Spleen (tissue), 11 donors: ENCODE results near the gene SLC38A3. TPM values are rescaled to one million over a fixed set of nuclear protein-coding genes. Genes with fewer than 3 reads are reported as not detected.

Experiments used
- DNase-seq: peaks from one replicate; pipeline ENCODE4 v3.0.0-alpha.2; 2020
- H3K27ac ChIP-seq, 8 donors: fragments of 200-600 bp; sonication (generic) in 7 of 8; 1 replicate in 4 of 8; 2 replicates in 4 of 8; pipeline versions ENCODE4 v1.5.0 to v1.8.0; 2016 to 2021; ENCODE audit warnings: inconsistent platforms in 4 of 8, mild to moderate bottlenecking in 4 of 8, moderate library complexity in 1 of 8
- H3K27me3 ChIP-seq, 7 donors: fragments of 200-600 bp; sonication (generic) in 6 of 7; replicated peaks in 1 of 7; 1 replicate in 4 of 7; 2 replicates in 3 of 7; pipeline versions ENCODE4 v1.5.0 to v1.8.0; 2016 to 2021; ENCODE audit warnings: inconsistent platforms in 3 of 7, mild to moderate bottlenecking in 1 of 7
- H3K36me3 ChIP-seq, 6 donors: fragments of 200-600 bp; sonication (generic) in 5 of 6; 1 replicate in 4 of 6; 2 replicates in 2 of 6; pipeline versions ENCODE4 v1.5.0 to v1.8.0; 2016 to 2021; ENCODE audit warnings: inconsistent platforms in 2 of 6
- H3K4me1 ChIP-seq, 6 donors: fragments of 200-600 bp; sonication (generic) in 5 of 6; 1 replicate in 3 of 6; 2 replicates in 3 of 6; pipeline versions ENCODE4 v1.5.0 to v1.8.0; 2016 to 2021; ENCODE audit warnings: inconsistent platforms in 3 of 6
- H3K4me3 ChIP-seq, 8 donors: fragments of 200-600 bp; sonication (generic) in 7 of 8; 1 replicate in 4 of 8; 2 replicates in 4 of 8; pipeline versions ENCODE4 v1.5.0 to v1.8.0; 2016 to 2021; ENCODE audit warnings: inconsistent platforms in 4 of 8, mild to moderate bottlenecking in 4 of 8, moderate library complexity in 2 of 8
- H3K9me3 ChIP-seq, 8 donors: fragments of 200-600 bp; sonication (generic) in 7 of 8; 1 replicate in 4 of 8; 2 replicates in 4 of 8; pipeline versions ENCODE4 v1.5.0 to v1.8.0; 2016 to 2021; ENCODE audit warnings: inconsistent platforms in 4 of 8
- CTCF ChIP-seq, 11 experiments: fragments of 200-600 bp in 7 of 11; fragments of 450-650 bp in 4 of 11; sonication (generic) in 4 of 11; IDR thresholded peaks in 8 of 11; conservative IDR thresholded peaks in 3 of 11; 1 replicate in 7 of 11; 2 replicates in 4 of 11; pipeline versions ENCODE4 v1.4.0 to v1.8.0; 2016 to 2021; ENCODE audit warnings: antibody characterized with exemption in 11 of 11, inconsistent platforms in 4 of 11, mild to moderate bottlenecking in 1 of 11
- POLR2A ChIP-seq, 3 donors: fragments of 450-650 bp; IDR thresholded peaks; one replicate each; pipeline ENCODE4 v1.5.1; 2017; ENCODE audit warnings: antibody characterized with exemption in 3 of 3, mild to moderate bottlenecking in 1 of 3
- POLR2AphosphoS5 ChIP-seq, 3 donors: sonication (generic); formaldehyde crosslinking; IDR thresholded peaks; one replicate each; pipeline ENCODE4 v1.5.1; 2017; ENCODE audit warnings: antibody characterized with exemption in 3 of 3
- WGBS, 5 donors: extraction: QIAGEN DNeasy Blood & Tissue Kit in 3 of 5; methylation state at CpG; one replicate each; pipeline versions ENCODE4 v1.1.5 to v1.1.7; 2013 to 2018; 5-methylcytosine and 5-hydroxymethylcytosine counted together
- intact Hi-C: fragments of 100-400 bp; cut with DNase I; formaldehyde crosslinking; loops from one replicate; pipeline ENCODE4 v1.15.0; 2023; ENCODE audit warnings: low total_unique reads
- polyA plus RNA-seq, 3 donors: library from polyadenylated mRNA; stranded (reverse); fragments of 200-250 nt; gene quantifications; one replicate each; pipeline ENCODE4 v1.2.1, GENCODE V29; 2013
- total RNA-seq, 7 donors: library from RNA; depleted of rRNA in 3 of 7; stranded (reverse); fragments of >200 nt in 3 of 7; fragmentation: NEBNext Ultra II Directional in 4 of 7; extraction: Animal tissue kit (Norgen Biotek cat#: 25700) in 4 of 7; gene quantifications; one replicate each; pipeline versions ENCODE4 v1.1.0 to v1.2.1, GENCODE V29; 2016 to 2021
- donor health status: healthy with polysubstance abuse.
- donor health status: DM: no; HTN: no; CAD: no; lungs with moderate emphysema.
- donor health status: DM: no; HTN: no; CAD: no.
- donor health status: Bipolar disorder and iron deficiency.
- donor health status: healthy.
- donor health status: DM: no; HTN: no; CAD: no.
- donor health status: DM: yes; HTN: yes; CAD: no.

SLC38A3 gene
- total and polyA plus RNA-seq, 10 donors: 0.02 to 0.07 TPM; not detected in 8

- Histone ChIP-seq H3K9me3 (no peaks in the 10 kb centered on the region), H3K4me3 (no peak overlapping the region), H3K36me3 (peaks cover 0 to 31% (median 2%) of the 10 kb centered on the region in 6 donors), H3K27ac (peak overlapping the region in 6 of 8 donors; percentile 38 to 82 (median 76)), H3K27me3 (no peaks in the 10 kb centered on the region), H3K4me1 (peaks cover 14 to 100% (median 69%) of the 10 kb centered on the region in 6 donors)
- DNase-seq: no peak
- intact Hi-C loops: no loop called here
- TF ChIP-seq POLR2AphosphoS5 (IDR thresholded peaks at IDR 0.05) (peak in 1 of 3 donors; percentile 30), CTCF (IDR thresholded peaks at IDR 0.05 in 8 of 11, conservative IDR thresholded peaks at IDR 0.05 in 3 of 11) (no peak)
- 74 to 80% (median 76%) methylated on average over 8 of the region's 8 CpGs for WGBS, 5 donors
Observed at GRCh38 chr3:50172626-50173220, 32.3 kb upstream of the SLC38A3 start.

DNA sequence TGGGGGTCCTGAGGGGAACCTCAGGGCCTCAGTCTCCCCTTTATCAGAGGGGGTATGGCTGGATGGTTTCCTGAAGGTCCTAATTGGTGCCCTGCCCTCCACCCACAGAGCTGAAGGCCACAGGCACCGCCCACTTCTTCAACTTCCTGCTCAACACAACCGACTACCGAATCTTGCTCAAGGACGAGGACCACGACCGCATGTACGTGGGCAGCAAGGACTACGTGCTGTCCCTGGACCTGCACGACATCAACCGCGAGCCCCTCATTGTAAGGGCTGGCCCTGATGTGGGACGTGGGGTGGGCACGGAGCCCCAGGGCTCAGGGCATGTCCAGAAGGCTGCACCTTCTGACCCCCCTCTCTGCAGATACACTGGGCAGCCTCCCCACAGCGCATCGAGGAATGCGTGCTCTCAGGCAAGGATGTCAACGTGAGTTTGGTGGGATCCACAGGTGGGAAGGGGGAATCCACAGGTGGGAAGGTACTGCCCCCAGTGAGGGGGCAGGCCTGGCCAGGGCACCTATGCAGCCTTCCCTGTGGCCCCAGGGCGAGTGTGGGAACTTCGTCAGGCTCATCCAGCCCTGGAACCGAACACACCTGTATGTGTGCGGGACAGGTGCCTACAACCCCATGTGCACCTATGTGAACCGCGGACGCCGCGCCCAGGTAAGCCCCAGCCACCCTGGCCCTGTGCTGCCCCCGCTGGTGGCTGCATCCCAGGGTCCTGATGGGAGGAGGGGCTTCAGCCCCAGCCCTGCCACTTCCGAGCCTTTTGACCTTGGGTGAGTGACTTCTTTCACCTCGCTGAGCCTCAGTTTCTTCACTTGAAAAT lies 31.2 kb upstream of the SLC38A3 start:
- H3K27me3 ChIP-seq: no peaks in the 10 kb centered on the region
- 56 to 78% (median 65%) methylated on average over 18 to 29 of the region's 29 CpGs for WGBS, 5 donors
- no peaks in the 10 kb centered on the region for H3K9me3 ChIP-seq
- peaks cover 0 to 31% (median 2%) of the 10 kb centered on the region in 6 donors for H3K36me3 ChIP-seq
- TF ChIP-seq POLR2AphosphoS5 (IDR thresholded peaks at IDR 0.05): peak; percentile 58 to 70 (median 68)
- TF ChIP-seq CTCF (IDR thresholded peaks at IDR 0.05 in 8 of 11, conservative IDR thresholded peaks at IDR 0.05 in 3 of 11): no peak
- intact Hi-C loops: no loop called here
- H3K27ac ChIP-seq: peak overlapping the region in 6 of 8 donors; percentile 38 to 82 (median 74)
- peak overlapping the region in 1 of 8 donors; percentile 17 for H3K4me3 ChIP-seq
- no peak for DNase-seq
- H3K4me1 ChIP-seq: peaks cover 11 to 91% (median 62%) of the 10 kb centered on the region in 6 donors

GRCh38 chr3:50174517-50174895 lies 30.6 kb upstream of the SLC38A3 start:
- H3K36me3 ChIP-seq: peaks cover 0 to 31% (median 2%) of the 10 kb centered on the region in 6 donors
- no peak overlapping the region for H3K4me3 ChIP-seq
- peaks cover 8 to 85% (median 57%) of the 10 kb centered on the region in 6 donors for H3K4me1 ChIP-seq
- 90 to 93% (median 91%) methylated on average over 4 to 7 of the region's 7 CpGs for WGBS, 5 donors
- no peaks in the 10 kb centered on the region for H3K9me3 ChIP-seq
- TF ChIP-seq POLR2AphosphoS5 (IDR thresholded peaks at IDR 0.05): no peak
- no peak for TF ChIP-seq POLR2A (IDR thresholded peaks at IDR 0.05)
- TF ChIP-seq CTCF (IDR thresholded peaks at IDR 0.05 in 8 of 11, conservative IDR thresholded peaks at IDR 0.05 in 3 of 11): no peak
- intact Hi-C loops: no loop called here
- H3K27me3 ChIP-seq: no peaks in the 10 kb centered on the region
- peak overlapping the region in 6 of 8 donors; percentile 38 to 82 (median 74) for H3K27ac ChIP-seq
- no peak for DNase-seq

GRCh38 chr3:50174947-50175524 lies 30.0 kb upstream of the SLC38A3 start:
- no peak for DNase-seq
- TF ChIP-seq POLR2A (IDR thresholded peaks at IDR 0.05) (no peak), POLR2AphosphoS5 (IDR thresholded peaks at IDR 0.05) (no peak)
- WGBS, 5 donors: 85 to 93% (median 92%) methylated on average over 14 to 17 of the region's 17 CpGs
- peak overlapping the region in 4 of 8 donors; percentile 39 to 82 (median 76) for H3K27ac ChIP-seq
- peaks cover 8 to 80% (median 52%) of the 10 kb centered on the region in 6 donors for H3K4me1 ChIP-seq
- peaks cover 0 to 31% (median 2%) of the 10 kb centered on the region in 6 donors for H3K36me3 ChIP-seq
- H3K9me3 ChIP-seq: no peaks in the 10 kb centered on the region
- no peak overlapping the region for H3K4me3 ChIP-seq
- H3K27me3 ChIP-seq: no peaks in the 10 kb centered on the region
- intact Hi-C loops: no loop called here
